GM13976 (cell line): Measurements from ENCODE around the gene STX3.

Source experiments
- DNase-seq: peaks from one replicate; pipeline ENCODE4 v3.0.0; 2012; ENCODE audit warnings: low spot score
- CTCF ChIP-seq: IDR thresholded peaks from 2 replicates; pipeline ENCODE4 v1.5.1; 2012; ENCODE audit warnings: borderline replicate concordance, mild to moderate bottlenecking; ENCODE audit not compliant: insufficient read depth; ENCODE audit errors: extremely low read depth, missing control alignments, control extremely low read depth
- in situ Hi-C: fragments of 300-500 bp; cut with MboI; formaldehyde crosslinking; loops from one replicate; pipeline ENCODE4 v1.12.0; 2022; ENCODE audit warnings: low sequenced_read_pairs, mixed read lengths, inconsistent platforms; ENCODE audit not compliant: unreplicated experiment

Gene STX3

DNA sequence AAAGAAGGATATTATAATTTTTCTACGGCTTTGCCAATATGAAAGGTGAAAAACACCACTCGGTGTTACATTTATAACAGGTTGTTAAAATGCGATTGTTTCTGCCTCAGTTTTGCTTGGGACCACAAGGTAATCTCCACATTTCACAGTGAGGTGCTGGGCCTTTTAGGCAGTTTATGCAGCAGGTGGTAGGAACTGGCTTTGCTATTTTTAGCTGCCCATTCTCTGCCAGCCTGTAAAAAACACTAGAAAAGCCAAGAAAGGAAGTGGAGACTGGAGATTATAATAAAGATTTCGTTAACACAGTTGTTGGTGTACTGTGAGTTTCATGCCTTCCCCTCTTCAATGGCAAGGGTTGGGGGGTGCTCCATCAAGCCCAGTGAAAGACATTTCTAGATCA is 63.4 kb downstream of the STX3 start:
- in situ Hi-C loops, result loop anchor here (25.0 kb wide), 2 partner anchors 281 to 644 kb away; partner anchors contain the start of gene MS4A1
- TF ChIP-seq CTCF, result no peak
- DNase-seq, result no peak

GRCh38 chr11:59822989-59823566 is 67.9 kb downstream of the STX3 start:
- peak; percentile 51 for TF ChIP-seq CTCF
- in situ Hi-C loops, result loop anchor here (10.0 to 25.0 kb wide), 3 partner anchors 286 to 639 kb away; partner anchors contain the start of gene MS4A1
- peak; percentile 64 for DNase-seq

DNA sequence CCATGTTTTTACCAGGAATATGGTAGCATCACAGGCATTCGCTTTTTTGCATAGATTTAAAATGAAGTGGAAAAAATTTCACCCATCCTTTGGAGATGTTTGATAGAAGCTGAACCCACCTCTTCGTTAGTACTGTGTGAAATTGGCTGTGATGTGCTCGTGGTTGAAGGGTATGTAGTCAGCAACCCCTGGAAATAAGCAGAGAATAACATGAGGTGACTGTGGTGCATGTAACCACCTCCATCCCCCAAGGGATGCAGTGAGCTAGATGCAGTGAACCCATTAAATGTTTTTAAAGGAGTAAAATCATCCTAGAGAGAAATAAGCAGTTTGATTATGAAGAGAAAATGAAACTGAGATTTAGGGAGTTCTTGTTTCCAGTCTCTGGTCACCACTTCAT is 74.2 kb downstream of the STX3 start:
- TF ChIP-seq CTCF, result no peak
- DNase-seq, result no peak
- in situ Hi-C loops, result loop anchor here (10.0 kb wide), 1 partner anchor 425 kb away; no protein-coding TSS in a partner anchor

DNA sequence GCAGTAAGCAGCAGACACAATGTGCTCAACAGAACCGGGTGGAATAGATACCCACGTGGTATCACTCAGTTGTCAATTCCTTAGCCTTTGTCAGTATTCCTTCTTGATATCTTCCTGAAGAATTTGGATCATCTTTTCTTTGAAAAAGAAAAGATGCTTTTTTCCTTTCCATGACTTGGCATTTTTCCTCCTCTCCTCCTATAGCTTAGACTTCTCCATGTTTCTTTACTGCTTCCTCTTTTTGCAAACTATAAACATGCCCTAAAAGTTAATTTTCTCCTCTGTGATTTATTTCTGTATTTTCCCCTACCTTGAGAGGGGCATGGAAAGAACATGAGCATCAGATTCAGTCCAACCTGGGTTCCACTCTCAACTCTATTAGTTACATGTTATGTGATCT is 78.4 kb downstream of the STX3 start:
- DNase-seq, result no peak
- in situ Hi-C loops, result no loop called here
- TF ChIP-seq CTCF, result no peak

DNA sequence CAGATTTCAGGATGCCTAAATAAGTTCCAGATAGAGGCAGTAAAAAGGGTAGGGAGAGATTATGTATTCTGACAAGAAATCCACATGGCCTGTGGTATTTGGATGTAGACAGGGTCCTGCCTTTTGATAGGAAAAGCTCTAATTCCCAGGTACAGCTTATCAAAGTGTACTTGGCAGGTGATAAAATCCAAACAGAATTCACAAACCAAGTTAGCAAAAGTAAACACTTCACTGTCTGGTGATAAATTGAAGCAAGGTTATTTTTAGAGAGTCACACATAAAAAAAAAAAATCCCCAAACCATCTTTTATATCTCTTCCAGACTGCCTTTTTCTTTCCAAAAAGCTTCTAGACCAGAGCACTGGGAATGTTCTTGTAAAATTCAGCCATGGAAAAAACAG is 84.4 kb downstream of the STX3 start:
- no peak for TF ChIP-seq CTCF
- no peak for DNase-seq
- in situ Hi-C loops, result no loop called here

- in situ Hi-C loops, result no loop called here
- DNase-seq, result no peak
- TF ChIP-seq CTCF, result no peak
Observed at GRCh38 chr11:59841514-59841913, 86.3 kb downstream of the STX3 start.

DNA sequence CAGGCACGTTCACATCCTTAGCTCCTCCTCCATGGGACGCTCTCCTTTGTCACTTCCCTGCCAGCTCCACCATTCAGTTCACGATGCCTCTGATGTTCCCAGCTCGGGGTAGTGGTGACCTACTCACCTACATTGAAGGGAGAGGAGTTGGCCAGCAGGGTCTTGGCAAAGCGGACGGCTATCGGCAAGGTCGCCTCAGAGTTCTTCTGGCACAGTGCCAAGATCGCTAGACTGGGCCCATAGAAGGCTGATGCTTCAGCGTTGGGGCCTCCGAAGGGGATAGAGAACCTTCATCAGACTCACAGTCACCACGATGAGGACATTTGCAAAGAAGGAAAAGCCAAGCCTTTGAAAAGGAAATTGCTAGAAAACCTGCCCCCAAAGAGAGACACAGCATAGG is 87.1 kb downstream of the STX3 start:
- in situ Hi-C loops, result no loop called here
- DNase-seq, result no peak
- no peak for TF ChIP-seq CTCF
